Transverse colon (tissue), 4 donors: Measurements from ENCODE around the gene CCDC154. TPM values are rescaled to one million over a fixed set of nuclear protein-coding genes. Genes with fewer than 3 reads are reported as not detected.

Experiments used
- DNase-seq: peaks from one replicate; pipeline ENCODE4 v3.0.0-alpha.2; 2019
- H3K27ac ChIP-seq, 4 donors: fragments of 200-600 bp; sonication (generic); 2 replicates each; pipeline ENCODE4 v1.5.1; 2016 to 2018; ENCODE audit warnings: inconsistent platforms in 4 of 4
- H3K27me3 ChIP-seq: fragments of 200-600 bp; sonication (generic); 2 replicates; pipeline ENCODE4 v1.5.1; 2017; ENCODE audit warnings: inconsistent platforms
- H3K36me3 ChIP-seq, 4 donors: fragments of 200-600 bp; sonication (generic); 2 replicates each; pipeline ENCODE4 v1.5.1; 2017 to 2019; ENCODE audit warnings: inconsistent platforms in 4 of 4
- H3K4me1 ChIP-seq, 4 donors: fragments of 200-600 bp; sonication (generic); 2 replicates each; pipeline ENCODE4 v1.5.1; 2017 to 2020; ENCODE audit warnings: inconsistent platforms in 4 of 4
- H3K4me3 ChIP-seq, 4 donors: fragments of 200-600 bp; sonication (generic); 1 replicate in 1 of 4; 2 replicates in 3 of 4; pipeline versions ENCODE4 v1.5.1 to v1.6.1; 2017 to 2019; ENCODE audit warnings: inconsistent platforms in 4 of 4
- H3K9me3 ChIP-seq, 2 donors: fragments of 200-600 bp; sonication (generic); 2 replicates each; pipeline ENCODE4 v1.5.1; 2017 to 2019; ENCODE audit warnings: inconsistent platforms in 2 of 2
- EP300 ChIP-seq: sonication (generic); formaldehyde crosslinking; IDR thresholded peaks from one replicate; pipeline ENCODE4 v1.6.1; 2017; ENCODE audit warnings: antibody characterized with exemption, low read depth
- POLR2A ChIP-seq: fragments of 450-650 bp; IDR thresholded peaks from one replicate; pipeline ENCODE4 v1.6.1; 2016; ENCODE audit warnings: antibody characterized with exemption, mild to moderate bottlenecking, moderate library complexity
- POLR2AphosphoS5 ChIP-seq, 3 donors: sonication (generic); formaldehyde crosslinking; IDR thresholded peaks; one replicate each; pipeline ENCODE4 v1.6.1; 2016; ENCODE audit warnings: antibody characterized with exemption in 3 of 3
- WGBS, 2 donors: methylation state at CpG; one replicate each; pipeline ENCODE4 v1.1.5; 2018; ENCODE audit warnings: low coverage in 1 of 2; 5-methylcytosine and 5-hydroxymethylcytosine counted together
- in situ Hi-C, 4 donors: fragments of 200-750 bp; cut with MboI; loops; one replicate each; pipeline versions ENCODE4 v1.15.0 to v1.15.1; 2017; ENCODE audit warnings: low sequenced_read_pairs in 3 of 4, low pct_ligation_motif_present in 1 of 4, low pct_unique_long_range_greater_than_20kb in 1 of 4
- intact Hi-C: fragments of 100-400 bp; cut with DNase I; formaldehyde crosslinking; loops from one replicate; pipeline ENCODE4 v1.15.1; 2023; ENCODE audit warnings: low total_unique reads
- total RNA-seq, 4 donors: library from RNA; depleted of rRNA; stranded (reverse); fragments of >200 nt; gene quantifications; one replicate each; pipeline ENCODE4 v1.1.0, GENCODE V29; 2016
- TF ChIP-seq, protein P1 (sequence below), 5 experiments: fragments of 200-600 bp in 3 of 5; fragments of 450-650 bp in 2 of 5; sonication (generic) in 3 of 5; IDR thresholded peaks; 1 replicate in 2 of 5; 2 replicates in 3 of 5; pipeline ENCODE4 v1.5.1; 2016 to 2017; ENCODE audit warnings: antibody characterized with exemption in 5 of 5, inconsistent platforms in 3 of 5, mild to moderate bottlenecking in 2 of 5, moderate library complexity in 1 of 5

The CCDC154 gene
- total RNA-seq, 4 donors from 2014 or later = 0.16 to 0.41 TPM; not detected in 2

DNA sequence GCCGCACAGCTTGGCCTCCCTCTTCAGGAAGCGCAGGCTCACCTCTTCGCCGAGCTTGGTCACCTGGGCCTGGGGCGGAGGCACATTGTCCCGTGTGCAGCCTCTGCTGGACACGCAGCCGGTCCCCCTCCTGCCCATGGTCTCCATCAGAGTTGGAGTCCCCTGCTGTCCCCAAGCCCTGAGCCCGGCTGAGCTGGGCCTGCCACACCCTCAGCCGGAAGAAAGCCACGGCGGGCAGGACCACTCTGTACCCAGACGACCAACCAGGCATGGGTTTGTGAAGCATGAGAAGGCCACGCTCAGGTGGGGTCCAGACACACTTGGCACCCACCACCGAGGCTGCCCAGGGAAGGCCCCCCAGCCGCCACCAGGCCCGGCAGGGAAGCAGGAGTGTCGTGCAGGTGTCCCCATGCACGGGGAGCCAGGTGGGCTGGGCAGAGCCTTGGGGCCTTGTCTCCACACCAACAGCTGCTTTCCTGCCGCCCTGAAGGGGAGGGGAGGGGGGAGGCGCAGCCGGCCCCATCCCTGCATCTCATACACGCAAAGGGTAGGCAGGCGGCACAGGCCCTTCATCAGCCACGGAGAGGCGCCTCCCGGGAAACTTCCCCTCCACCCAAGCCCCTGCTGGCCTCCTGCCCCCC is 5.2 kb downstream of the CCDC154 start:
- no peaks in the 10 kb centered on the region for H3K27me3 ChIP-seq
- intact Hi-C loops = no loop called here
- in situ Hi-C loops = no loop called here

GRCh38 chr16:1438229-1439057 is 5.9 kb downstream of the CCDC154 start:
- Histone ChIP-seq H3K27me3 (peaks cover 6% of the 10 kb centered on the region), H3K9me3 (no peaks in the 10 kb centered on the region), H3K36me3 (no peaks in the 10 kb centered on the region), H3K4me1 (no peaks in the 10 kb centered on the region), H3K4me3 (no peak overlapping the region), H3K27ac (no peak overlapping the region)
- in situ Hi-C loops (no loop called here), intact Hi-C loops (no loop called here)
- 90% methylated on average over 34 of the region's 35 CpGs; no CpG with 5 or more reads in 1 of the 2 donors for WGBS, 2 donors
- no peak for DNase-seq
- TF ChIP-seq POLR2AphosphoS5 (IDR thresholded peaks at IDR 0.05) (no peak), EP300 (no peak)
- TF ChIP-seq, protein P1, sequence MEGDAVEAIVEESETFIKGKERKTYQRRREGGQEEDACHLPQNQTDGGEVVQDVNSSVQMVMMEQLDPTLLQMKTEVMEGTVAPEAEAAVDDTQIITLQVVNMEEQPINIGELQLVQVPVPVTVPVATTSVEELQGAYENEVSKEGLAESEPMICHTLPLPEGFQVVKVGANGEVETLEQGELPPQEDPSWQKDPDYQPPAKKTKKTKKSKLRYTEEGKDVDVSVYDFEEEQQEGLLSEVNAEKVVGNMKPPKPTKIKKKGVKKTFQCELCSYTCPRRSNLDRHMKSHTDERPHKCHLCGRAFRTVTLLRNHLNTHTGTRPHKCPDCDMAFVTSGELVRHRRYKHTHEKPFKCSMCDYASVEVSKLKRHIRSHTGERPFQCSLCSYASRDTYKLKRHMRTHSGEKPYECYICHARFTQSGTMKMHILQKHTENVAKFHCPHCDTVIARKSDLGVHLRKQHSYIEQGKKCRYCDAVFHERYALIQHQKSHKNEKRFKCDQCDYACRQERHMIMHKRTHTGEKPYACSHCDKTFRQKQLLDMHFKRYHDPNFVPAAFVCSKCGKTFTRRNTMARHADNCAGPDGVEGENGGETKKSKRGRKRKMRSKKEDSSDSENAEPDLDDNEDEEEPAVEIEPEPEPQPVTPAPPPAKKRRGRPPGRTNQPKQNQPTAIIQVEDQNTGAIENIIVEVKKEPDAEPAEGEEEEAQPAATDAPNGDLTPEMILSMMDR (IDR thresholded peaks at IDR 0.05) = no peak

More for the DNA sequence above, 5.2 kb downstream of the CCDC154 start:
- Histone ChIP-seq H3K27ac (no peak overlapping the region), H3K4me3 (no peak overlapping the region), H3K36me3 (no peaks in the 10 kb centered on the region), H3K4me1 (no peaks in the 10 kb centered on the region), H3K9me3 (no peaks in the 10 kb centered on the region)
- no peak for DNase-seq
- TF ChIP-seq EP300 (no peak), POLR2A (no peak), POLR2AphosphoS5 (IDR thresholded peaks at IDR 0.05) (no peak)
- TF ChIP-seq, protein P1 (IDR thresholded peaks at IDR 0.05) = no peak
- WGBS, 2 donors = 80 to 83% methylated on average over 2 to 24 of the region's 27 CpGs

DNA sequence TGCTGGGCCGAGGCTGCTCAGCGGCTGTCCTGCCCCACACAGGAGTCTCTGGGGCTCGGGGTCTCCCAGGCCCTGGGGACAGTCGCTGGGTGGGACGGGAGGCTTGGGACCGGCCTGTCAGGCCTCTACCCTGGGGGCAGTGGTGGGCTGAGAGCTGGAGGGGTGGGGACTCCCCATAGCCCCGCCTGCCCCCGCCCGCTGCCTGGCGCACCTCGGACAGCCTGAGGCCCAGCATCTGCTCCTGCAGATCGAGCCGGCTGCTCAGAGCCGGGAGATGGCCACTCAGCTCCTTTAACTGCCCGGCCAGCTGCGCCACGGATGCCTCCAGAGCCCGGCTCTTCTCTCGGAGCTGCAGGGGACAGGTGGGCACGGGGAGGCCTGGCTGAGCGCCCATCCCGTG is 6.8 kb downstream of the CCDC154 start:
- intact Hi-C loops = no loop called here
- in situ Hi-C loops = no loop called here
- 92% methylated on average over 16 of the region's 22 CpGs; no CpG with 5 or more reads in 1 of the 2 donors for WGBS, 2 donors

More for the DNA sequence above, 6.8 kb downstream of the CCDC154 start:
- no peak overlapping the region for H3K27ac ChIP-seq
- no peak for DNase-seq
- H3K27me3 ChIP-seq = peaks cover 7% of the 10 kb centered on the region
- H3K9me3 ChIP-seq = no peaks in the 10 kb centered on the region
- H3K4me3 ChIP-seq = no peak overlapping the region
- H3K36me3 ChIP-seq = no peaks in the 10 kb centered on the region
- no peaks in the 10 kb centered on the region for H3K4me1 ChIP-seq
- TF ChIP-seq, protein P1 (IDR thresholded peaks at IDR 0.05) = no peak
- TF ChIP-seq EP300 = no peak
- no peak for TF ChIP-seq POLR2A
- TF ChIP-seq POLR2AphosphoS5 (IDR thresholded peaks at IDR 0.05) = no peak
